Nephron progenitor cell (in vitro differentiated cells): ENCODE measurements around the gene HCN1.
A peak's percentile ranks its signal among the peaks of the same experiment; 100 is the strongest.

Source experiments
- DNase-seq: peaks from one replicate; pipeline ENCODE4 v3.0.0; 2021
- H3K27ac Mint-ChIP-seq: 2 replicates; pipeline ENCODE4 v1.8.0; 2021; ENCODE audit warnings: mild to moderate bottlenecking, moderate library complexity, mixed read lengths
- H3K27me3 Mint-ChIP-seq: 2 replicates; pipeline ENCODE4 v1.8.0; 2021; ENCODE audit warnings: mild to moderate bottlenecking, low read depth, mixed read lengths; ENCODE audit not compliant: poor library complexity
- H3K36me3 Mint-ChIP-seq: 2 replicates; pipeline ENCODE4 v1.8.0; 2021; ENCODE audit warnings: low read depth, mixed read lengths
- H3K4me1 Mint-ChIP-seq: 2 replicates; pipeline ENCODE4 v1.8.0; 2021; ENCODE audit warnings: mixed read lengths
- H3K4me3 Mint-ChIP-seq: 2 replicates; pipeline ENCODE4 v1.8.0; 2021; ENCODE audit warnings: mild to moderate bottlenecking, moderate library complexity, mixed read lengths
- H3K9me3 Mint-ChIP-seq: 2 replicates; pipeline ENCODE4 v1.8.0; 2021; ENCODE audit warnings: mild to moderate bottlenecking, moderate library complexity, mixed read lengths
- CTCF ChIP-seq: fragments of 200-600 bp; sonication (generic); IDR thresholded peaks from 2 replicates; pipeline ENCODE4 v1.5.0; 2021; ENCODE audit warnings: antibody characterized with exemption

The HCN1 gene

GRCh38 chr5:45642370-45642769 is 53.8 kb downstream of the HCN1 start:
- TF ChIP-seq CTCF, result no peak
- Mint-ChIP-seq H3K4me1 (no peaks in the 10 kb centered on the region), H3K27ac (no peak overlapping the region), H3K36me3 (no peaks in the 10 kb centered on the region), H3K9me3 (no peaks in the 10 kb centered on the region), H3K4me3 (no peak overlapping the region), H3K27me3 (no peaks in the 10 kb centered on the region)
- DNase-seq, result no peak

DNA sequence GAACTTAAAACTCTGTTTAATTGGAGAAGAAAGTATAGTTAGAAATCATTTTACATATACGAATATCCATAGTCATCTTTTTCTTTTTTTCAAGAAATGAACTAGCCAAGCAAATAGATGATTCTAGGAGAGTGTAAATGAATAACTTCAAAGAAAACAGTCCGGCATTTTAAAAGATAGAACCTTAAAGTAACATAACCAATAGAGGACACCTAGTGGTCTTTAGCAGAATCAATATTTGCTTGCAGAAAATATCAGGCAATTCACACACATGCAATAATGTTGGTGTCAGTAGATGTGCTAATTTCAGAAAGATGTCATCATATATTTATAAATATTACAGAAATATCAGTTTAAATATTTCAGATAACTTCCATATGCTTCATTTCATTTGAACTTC is 57.1 kb downstream of the HCN1 start:
- no peaks in the 10 kb centered on the region for H3K4me1 Mint-ChIP-seq
- H3K9me3 Mint-ChIP-seq, result no peaks in the 10 kb centered on the region
- TF ChIP-seq CTCF, result peak; percentile 37
- no peak for DNase-seq
- no peaks in the 10 kb centered on the region for H3K36me3 Mint-ChIP-seq
- H3K27ac Mint-ChIP-seq, result no peak overlapping the region
- H3K4me3 Mint-ChIP-seq, result no peak overlapping the region
- H3K27me3 Mint-ChIP-seq, result no peaks in the 10 kb centered on the region

DNA sequence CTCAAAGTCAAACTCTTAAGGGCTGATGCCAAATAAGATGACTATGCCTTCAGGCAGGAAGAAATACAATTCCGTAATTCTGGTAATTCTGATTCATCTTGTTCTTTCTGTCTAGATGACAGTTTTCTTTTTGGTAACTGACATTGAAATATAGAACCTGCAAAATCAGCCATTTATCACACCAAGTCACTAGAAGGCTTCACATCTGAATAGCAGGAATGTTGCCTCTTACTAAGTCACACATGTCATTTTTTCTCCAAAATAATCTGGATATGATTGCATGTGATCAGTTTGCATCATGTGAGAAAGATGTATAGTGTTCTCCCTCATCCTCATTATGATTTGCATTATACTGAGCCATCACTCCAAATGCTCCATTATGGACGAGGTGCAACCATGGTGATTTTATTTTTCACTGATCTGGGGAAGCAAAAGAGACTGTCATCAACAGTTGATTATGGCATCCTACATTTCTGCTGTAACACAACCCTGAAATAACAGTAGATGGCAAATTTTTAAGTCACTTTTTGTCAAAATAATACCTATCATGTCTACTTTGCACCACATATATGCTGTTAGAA is 69.0 kb downstream of the HCN1 start:
- Mint-ChIP-seq H3K9me3 (no peaks in the 10 kb centered on the region), H3K36me3 (no peaks in the 10 kb centered on the region), H3K4me3 (no peak overlapping the region), H3K27me3 (no peaks in the 10 kb centered on the region), H3K4me1 (no peaks in the 10 kb centered on the region), H3K27ac (no peak overlapping the region)
- DNase-seq, result no peak
- TF ChIP-seq CTCF, result no peak

DNA sequence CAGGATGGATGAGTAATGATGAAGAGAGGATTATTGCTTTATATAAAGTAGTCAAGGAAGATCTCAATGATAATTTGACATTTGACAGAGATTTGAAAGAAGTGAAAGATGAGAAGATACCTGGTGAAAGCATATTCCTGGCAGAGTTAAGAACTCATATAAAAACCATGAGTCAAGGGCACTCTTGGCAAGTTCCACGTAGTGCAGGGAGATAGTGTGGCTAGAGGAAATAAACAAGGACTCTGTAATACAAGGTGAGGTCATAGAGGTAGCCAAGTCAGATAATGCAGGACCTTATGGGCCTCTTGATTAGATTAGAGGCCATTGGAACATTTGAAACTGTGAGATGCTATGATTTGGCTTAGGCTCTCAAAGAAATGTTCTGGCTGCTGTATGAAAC is 72.3 kb downstream of the HCN1 start:
- Mint-ChIP-seq H3K9me3 (no peaks in the 10 kb centered on the region), H3K27me3 (no peaks in the 10 kb centered on the region), H3K4me1 (no peaks in the 10 kb centered on the region), H3K27ac (no peak overlapping the region), H3K4me3 (no peak overlapping the region), H3K36me3 (no peaks in the 10 kb centered on the region)
- TF ChIP-seq CTCF, result no peak
- DNase-seq, result no peak

- Mint-ChIP-seq H3K4me3 (no peak overlapping the region), H3K9me3 (no peaks in the 10 kb centered on the region), H3K36me3 (no peaks in the 10 kb centered on the region), H3K27me3 (no peaks in the 10 kb centered on the region), H3K4me1 (no peaks in the 10 kb centered on the region), H3K27ac (no peak overlapping the region)
- no peak for DNase-seq
- TF ChIP-seq CTCF, result no peak
Measured at GRCh38 chr5:45622365-45622764, 73.8 kb downstream of the HCN1 start.

DNA sequence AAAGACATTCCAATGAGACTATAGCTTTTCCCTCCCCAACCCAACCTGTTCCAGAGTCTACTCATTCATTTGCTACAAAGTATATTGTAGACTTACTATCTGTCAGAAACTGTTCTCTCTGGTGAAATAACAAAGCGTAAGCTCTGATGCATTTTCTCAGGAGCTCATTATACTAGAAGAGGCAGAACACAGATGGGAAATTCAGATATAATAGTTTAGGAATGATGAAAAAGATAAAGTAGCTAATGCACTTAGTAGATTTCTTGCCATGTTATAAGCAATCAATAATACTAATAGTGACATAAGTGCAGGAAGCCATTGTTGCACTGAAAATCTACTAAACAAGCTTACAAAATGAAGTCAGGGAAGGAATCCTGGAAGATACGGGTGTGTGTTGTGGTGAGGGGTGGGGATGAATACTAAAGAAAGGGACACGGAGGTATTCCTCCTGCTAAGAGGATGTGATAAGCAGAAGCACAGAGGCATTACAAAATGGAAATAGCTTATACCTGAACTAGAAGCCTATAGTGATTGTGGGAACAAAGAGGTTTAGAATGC is 78.2 kb downstream of the HCN1 start:
- Mint-ChIP-seq H3K4me1 (no peaks in the 10 kb centered on the region), H3K4me3 (no peak overlapping the region)

More for the DNA sequence above, 78.2 kb downstream of the HCN1 start:
- Mint-ChIP-seq H3K27me3 (no peaks in the 10 kb centered on the region), H3K9me3 (no peaks in the 10 kb centered on the region), H3K36me3 (no peaks in the 10 kb centered on the region), H3K27ac (no peak overlapping the region)
- no peak for DNase-seq
- no peak for TF ChIP-seq CTCF
